Mesendoderm (in vitro differentiated cells): ENCODE measurements around the gene TMEM235.

ENCODE experiments used
- DNase-seq: peaks from one replicate; pipeline ENCODE4 v3.0.0; 2013
- H2AK5ac ChIP-seq: 2 replicates; pipeline ENCODE4 v1.6.1; 2013; ENCODE audit warnings: low read length, inconsistent platforms
- H2BK120ac ChIP-seq: 2 replicates; pipeline ENCODE4 v1.6.1; 2013; ENCODE audit warnings: low read depth, mild to moderate bottlenecking, low read length, moderate library complexity, mixed read lengths
- H2BK15ac ChIP-seq: replicated peaks from 2 replicates; pipeline ENCODE4 v1.6.1; 2013; ENCODE audit warnings: low read depth, mild to moderate bottlenecking, moderate library complexity
- H2BK5ac ChIP-seq: 2 replicates; pipeline ENCODE4 v1.6.1; 2013; ENCODE audit warnings: low read length, inconsistent platforms
- H3K18ac ChIP-seq: 2 replicates; pipeline ENCODE4 v1.6.1; 2013; ENCODE audit warnings: mild to moderate bottlenecking, low read length, mixed read lengths
- H3K23ac ChIP-seq: one replicate; pipeline ENCODE4 v1.6.1; 2013; ENCODE audit warnings: low read length
- H3K27ac ChIP-seq: 2 replicates; pipeline ENCODE4 v1.5.1; 2013; ENCODE audit warnings: low read depth, mild to moderate bottlenecking, inconsistent platforms, low read length, moderate library complexity
- H3K27me3 ChIP-seq: 2 replicates; pipeline ENCODE4 v1.6.1; 2013; ENCODE audit warnings: low read length, control low read depth, mild to moderate bottlenecking, inconsistent platforms; ENCODE audit not compliant: insufficient read depth, poor library complexity
- H3K36me3 ChIP-seq: 2 replicates; pipeline ENCODE4 v1.6.1; 2013; ENCODE audit warnings: low read length, inconsistent platforms; ENCODE audit not compliant: control insufficient read depth, insufficient read depth
- H3K4ac ChIP-seq: one replicate; pipeline ENCODE4 v1.6.1; 2013; ENCODE audit warnings: low read depth, mild to moderate bottlenecking, low read length, moderate library complexity
- H3K4me1 ChIP-seq: 2 replicates; pipeline ENCODE4 v1.6.1; 2013; ENCODE audit warnings: low read depth, low read length, inconsistent platforms; ENCODE audit not compliant: control insufficient read depth
- H3K4me2 ChIP-seq: 2 replicates; pipeline ENCODE4 v1.6.1; 2013; ENCODE audit warnings: low read length
- H3K4me3 ChIP-seq: 2 replicates; pipeline ENCODE4 v1.5.1; 2013; ENCODE audit warnings: mild to moderate bottlenecking, low read length
- H3K56ac ChIP-seq: one replicate; pipeline ENCODE4 v1.6.1; 2013; ENCODE audit warnings: low read length
- H3K79me1 ChIP-seq: 2 replicates; pipeline ENCODE4 v1.6.1; 2013; ENCODE audit warnings: low read length, inconsistent platforms
- H3K79me2 ChIP-seq: 2 replicates; pipeline ENCODE4 v1.6.1; 2013; ENCODE audit warnings: mild to moderate bottlenecking, low read length; ENCODE audit not compliant: control insufficient read depth, insufficient read depth
- H3K9ac ChIP-seq: 2 replicates; pipeline ENCODE4 v1.6.1; 2013; ENCODE audit warnings: low read length, inconsistent platforms
- H4K5ac ChIP-seq: one replicate; pipeline ENCODE4 v1.6.1; 2013; ENCODE audit warnings: low read length
- H4K8ac ChIP-seq: one replicate; pipeline ENCODE4 v1.6.1; 2013; ENCODE audit warnings: low read depth, mild to moderate bottlenecking, control low read depth, low read length, moderate library complexity
- WGBS: extraction: QIAGEN DNeasy Blood & Tissue Kit; methylation state at CpG from one replicate; pipeline ENCODE4 v1.1.7; 2013; ENCODE audit warnings: low lambda C conversion rate, missing lambda C conversion rate; ENCODE audit not compliant: insufficient coverage; ENCODE audit errors: extremely low coverage; 5-methylcytosine and 5-hydroxymethylcytosine counted together

TMEM235 gene

GRCh38 chr17:78202666-78203065, 28.8 kb upstream of the TMEM235 start:
- no CpG with 5 or more reads among the region's 8 CpGs for WGBS
- Histone ChIP-seq H2BK15ac (no peak overlapping the region), H2BK120ac (no peak overlapping the region), H2AK5ac (no peak overlapping the region), H3K79me1 (peaks cover 4% of the 10 kb centered on the region), H4K8ac (no peak overlapping the region), H3K4ac (no peak overlapping the region), H3K23ac (no peak overlapping the region), H3K18ac (no peak overlapping the region), H3K27ac (no peak overlapping the region), H2BK5ac (no peak overlapping the region), H3K4me1 (peaks cover 5% of the 10 kb centered on the region), H3K9ac (no peak overlapping the region), H3K36me3 (no peaks in the 10 kb centered on the region), H3K4me2 (no peak overlapping the region), H3K27me3 (no peaks in the 10 kb centered on the region), H4K5ac (no peak overlapping the region), H3K4me3 (no peak overlapping the region), H3K56ac (no peak overlapping the region), H3K79me2 (no peaks in the 10 kb centered on the region)
- DNase-seq = no peak

GRCh38 chr17:78204387-78205123, 26.9 kb upstream of the TMEM235 start:
- Histone ChIP-seq H4K8ac (no peak overlapping the region), H3K56ac (no peak overlapping the region), H2BK15ac (no peak overlapping the region), H3K4ac (no peak overlapping the region), H3K4me1 (no peaks in the 10 kb centered on the region), H2BK5ac (no peak overlapping the region), H3K27me3 (no peaks in the 10 kb centered on the region), H3K4me3 (no peak overlapping the region), H3K9ac (no peak overlapping the region), H3K79me2 (no peaks in the 10 kb centered on the region), H2BK120ac (no peak overlapping the region), H4K5ac (no peak overlapping the region), H3K79me1 (peaks cover 4% of the 10 kb centered on the region), H3K18ac (no peak overlapping the region), H2AK5ac (no peak overlapping the region), H3K23ac (no peak overlapping the region), H3K27ac (no peak overlapping the region), H3K4me2 (no peak overlapping the region), H3K36me3 (no peaks in the 10 kb centered on the region)
- no peak for DNase-seq
- WGBS = no CpG with 5 or more reads among the region's 22 CpGs

- Histone ChIP-seq H3K27ac (no peak overlapping the region), H2BK120ac (no peak overlapping the region), H3K79me1 (peaks cover 4% of the 10 kb centered on the region), H3K4me2 (no peak overlapping the region), H4K8ac (no peak overlapping the region), H3K9ac (no peak overlapping the region), H4K5ac (no peak overlapping the region), H3K27me3 (no peaks in the 10 kb centered on the region), H3K23ac (no peak overlapping the region), H3K18ac (no peak overlapping the region), H3K4me3 (no peak overlapping the region), H3K36me3 (no peaks in the 10 kb centered on the region), H2BK5ac (no peak overlapping the region), H3K4me1 (no peaks in the 10 kb centered on the region), H3K56ac (no peak overlapping the region), H3K79me2 (no peaks in the 10 kb centered on the region), H2AK5ac (no peak overlapping the region), H3K4ac (no peak overlapping the region), H2BK15ac (no peak overlapping the region)
- no CpG with 5 or more reads among the region's 17 CpGs for WGBS
- no peak for DNase-seq
Observed at GRCh38 chr17:78205124-78205775, 26.2 kb upstream of the TMEM235 start.

GRCh38 chr17:78206298-78206697, 25.1 kb upstream of the TMEM235 start:
- Histone ChIP-seq H3K4me1 (no peaks in the 10 kb centered on the region), H3K9ac (no peak overlapping the region), H3K4me2 (no peak overlapping the region), H3K36me3 (no peaks in the 10 kb centered on the region), H2BK5ac (no peak overlapping the region), H2BK15ac (no peak overlapping the region), H3K56ac (no peak overlapping the region), H2AK5ac (no peak overlapping the region), H3K18ac (no peak overlapping the region), H4K8ac (no peak overlapping the region), H3K79me2 (no peaks in the 10 kb centered on the region), H4K5ac (no peak overlapping the region), H3K4ac (no peak overlapping the region), H3K4me3 (no peak overlapping the region), H3K27me3 (no peaks in the 10 kb centered on the region), H3K27ac (no peak overlapping the region), H2BK120ac (no peak overlapping the region), H3K23ac (no peak overlapping the region), H3K79me1 (no peaks in the 10 kb centered on the region)
- no CpG with 5 or more reads among the region's 7 CpGs for WGBS
- peak; percentile 44 for DNase-seq

- no peak overlapping the region for H2BK120ac ChIP-seq
- WGBS = no CpG with 5 or more reads among the region's 3 CpGs
- DNase-seq = no peak
- no peak overlapping the region for H2BK15ac ChIP-seq
- H3K4me2 ChIP-seq = no peak overlapping the region
- H3K23ac ChIP-seq = no peak overlapping the region
- H3K27me3 ChIP-seq = no peaks in the 10 kb centered on the region
- H3K36me3 ChIP-seq = no peaks in the 10 kb centered on the region
- H3K4me3 ChIP-seq = no peak overlapping the region
- no peaks in the 10 kb centered on the region for H3K79me2 ChIP-seq
- no peaks in the 10 kb centered on the region for H3K4me1 ChIP-seq
- no peak overlapping the region for H3K18ac ChIP-seq
- no peak overlapping the region for H3K9ac ChIP-seq
- no peak overlapping the region for H2BK5ac ChIP-seq
- H3K79me1 ChIP-seq = no peaks in the 10 kb centered on the region
- H2AK5ac ChIP-seq = no peak overlapping the region
- no peak overlapping the region for H3K27ac ChIP-seq
- no peak overlapping the region for H4K5ac ChIP-seq
- H3K4ac ChIP-seq = no peak overlapping the region
- no peak overlapping the region for H3K56ac ChIP-seq
- H4K8ac ChIP-seq = no peak overlapping the region
Observed at GRCh38 chr17:78208486-78208885, 22.9 kb upstream of the TMEM235 start.
